ENCODE measurements around the gene ERG. TPM values are rescaled to one million over a fixed set of nuclear protein-coding genes. Genes with fewer than 3 reads are reported as not detected.

The ERG gene
- 10 to 100 TPM; 25.8 to 28.6 TPM for total RNA-seq
- long read RNA-seq, donor 1, full-length matches to known transcripts = 1 of 5 reads
- long read RNA-seq, donor 1, partial matches to known transcripts = 1 of 5 reads
- long read RNA-seq, donor 1, other reads (novel, unspliced or antisense) = 3 of 5 reads
- long read RNA-seq, donor 2, full-length matches to known transcripts = 8 of 21 reads
- long read RNA-seq, donor 2, partial matches to known transcripts = 3 of 21 reads
- long read RNA-seq, donor 2, other reads (novel, unspliced or antisense) = 10 of 21 reads

DNA sequence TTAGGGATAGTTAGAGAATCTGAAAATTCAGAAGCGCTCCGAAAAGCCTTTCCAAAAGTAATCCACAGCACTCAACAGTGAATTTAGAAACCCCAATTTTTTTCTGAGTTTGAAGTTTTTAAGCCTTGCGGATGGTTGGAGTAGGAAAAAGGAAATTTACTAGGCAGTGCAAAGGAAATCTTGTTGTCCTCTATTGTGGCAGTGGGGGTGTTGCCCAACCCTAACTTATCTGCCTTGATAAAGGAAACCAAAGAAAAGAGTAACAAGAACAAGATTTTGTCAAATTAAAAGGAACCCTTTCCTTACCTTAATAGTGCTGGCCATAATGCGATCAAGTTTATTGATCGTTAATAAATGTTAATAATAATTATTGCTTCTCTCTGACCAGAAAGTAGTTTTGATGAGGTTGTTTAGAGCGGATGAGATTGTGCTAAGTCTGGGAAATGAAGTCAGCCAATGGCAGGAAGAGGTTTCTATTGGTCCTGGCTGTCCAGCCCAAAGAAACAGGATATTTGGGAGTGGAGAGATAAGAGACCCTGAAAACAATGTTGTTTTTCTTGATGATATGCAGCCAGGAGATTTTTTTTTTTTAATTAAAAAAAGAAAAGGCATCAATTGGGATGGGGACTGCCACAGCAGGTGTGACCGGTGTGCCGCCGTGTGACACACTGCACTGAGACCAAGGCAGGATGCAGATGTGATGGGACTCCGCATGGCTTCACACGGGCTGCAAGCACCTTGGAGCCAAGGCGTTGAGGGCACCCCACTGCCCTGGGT lies at the start of gene ERG:
Gene ERG (minus strand): TSS at position 421 of the 777 bp plus-strand sequence. CDS start 97 bp downstream, at position 324.
- no peak for DNase-seq (ENCODE audit: low spot score)
- intact Hi-C loops (cut with DNase I) = no loop called here

GRCh38 chr21:38544661-38545060 lies 46.4 kb upstream of the ERG start:
- DNase-seq (ENCODE audit: low spot score) = no peak
- intact Hi-C loops (cut with DNase I) = no loop called here

- no peak for DNase-seq (ENCODE audit: low spot score)
- intact Hi-C loops (cut with DNase I) = no loop called here
These were observed 44.0 kb upstream of the ERG start for GRCh38 chr21:38542263-38542662.

DNA sequence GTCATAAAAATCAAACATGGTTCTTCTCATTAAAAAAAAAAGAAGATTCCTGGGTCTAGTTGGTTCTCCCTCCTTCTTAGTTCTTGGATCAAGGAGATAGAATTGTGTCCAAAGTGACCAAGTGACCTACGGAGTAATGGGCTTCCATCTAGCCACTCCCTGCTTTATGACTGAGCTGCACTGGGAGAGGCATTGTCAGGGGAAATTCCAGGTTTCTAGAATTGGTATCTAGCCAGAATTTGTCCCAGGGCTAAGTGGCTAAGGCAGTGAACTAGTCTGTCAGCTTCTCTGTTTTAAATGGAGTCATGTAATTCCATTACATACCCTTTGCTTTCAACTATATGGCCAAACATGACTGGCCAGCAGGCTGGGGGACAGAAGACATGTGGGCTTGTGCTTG lies 40.1 kb upstream of the ERG start:
- intact Hi-C loops (cut with DNase I) = no loop called here
- DNase-seq (ENCODE audit: low spot score) = no peak

DNA sequence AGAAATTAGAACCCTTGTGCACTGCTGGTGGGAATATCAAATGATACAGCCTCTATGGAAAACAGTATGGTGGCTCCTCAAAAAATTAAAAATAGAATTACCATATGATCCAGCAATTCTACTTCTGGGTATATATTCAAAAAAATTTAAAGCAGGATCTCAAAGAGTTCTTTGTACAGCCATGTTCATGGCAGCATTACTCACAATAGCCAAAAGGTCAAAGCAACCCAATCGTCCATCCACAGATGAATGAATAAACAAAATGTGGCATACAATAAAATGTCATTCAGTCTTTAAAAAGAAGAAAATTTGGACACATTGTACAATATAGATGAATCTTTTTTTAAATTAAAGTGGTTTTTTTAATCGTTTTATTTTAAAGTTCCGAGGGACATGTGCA lies 36.3 kb upstream of the ERG start:
- DNase-seq (ENCODE audit: low spot score) = no peak
- intact Hi-C loops (cut with DNase I) = no loop called here

DNA sequence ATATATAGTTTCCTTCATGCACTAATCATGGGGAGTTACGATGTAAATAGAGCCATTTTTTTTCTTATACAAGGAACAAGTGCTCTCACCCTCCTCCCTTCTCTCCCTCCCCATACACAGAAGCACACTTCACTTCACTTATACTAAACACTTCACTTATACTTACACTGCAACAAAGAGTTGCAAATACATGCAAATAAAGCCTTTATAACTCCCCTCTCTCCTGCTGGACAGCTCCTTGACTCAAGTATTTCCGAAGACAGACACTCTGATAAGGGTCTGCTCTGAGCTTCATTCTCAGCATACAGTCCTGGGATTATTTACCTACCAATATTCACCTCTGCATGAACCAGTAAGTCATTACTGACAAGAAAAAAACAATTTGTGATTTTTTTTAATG lies 35.6 kb upstream of the ERG start:
- DNase-seq (ENCODE audit: low spot score) = no peak
- intact Hi-C loops (cut with DNase I) = no loop called here

- DNase-seq (ENCODE audit: low spot score) = peak; percentile 81
- intact Hi-C loops (cut with DNase I) = no loop called here
These were observed 33.3 kb upstream of the ERG start for GRCh38 chr21:38531591-38531990.

GRCh38 chr21:38531039-38531541 lies 32.8 kb upstream of the ERG start:
- DNase-seq (ENCODE audit: low spot score) = no peak
- intact Hi-C loops (cut with DNase I) = no loop called here

DNA sequence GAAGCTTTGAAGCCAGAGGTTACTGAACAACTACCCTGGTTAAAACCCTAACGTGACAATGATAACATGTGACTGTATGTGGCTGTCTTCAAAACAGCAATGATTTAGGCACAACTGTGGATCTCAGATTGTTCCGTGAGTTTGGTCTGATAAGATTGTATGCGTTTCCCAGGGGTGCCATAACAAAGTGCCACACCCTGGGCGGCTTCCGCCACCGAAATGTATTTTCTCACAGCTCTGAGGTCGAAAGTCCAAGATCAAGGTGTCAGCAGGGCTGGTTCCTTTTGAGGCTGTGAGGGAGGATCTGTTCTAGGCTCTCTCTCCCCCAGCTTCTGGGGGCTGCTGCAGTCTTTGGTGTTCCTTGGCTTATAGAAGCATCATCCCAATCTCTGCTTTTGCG lies 29.5 kb upstream of the ERG start:
- intact Hi-C loops (cut with DNase I) = no loop called here
- no peak for DNase-seq (ENCODE audit: low spot score)

DNA sequence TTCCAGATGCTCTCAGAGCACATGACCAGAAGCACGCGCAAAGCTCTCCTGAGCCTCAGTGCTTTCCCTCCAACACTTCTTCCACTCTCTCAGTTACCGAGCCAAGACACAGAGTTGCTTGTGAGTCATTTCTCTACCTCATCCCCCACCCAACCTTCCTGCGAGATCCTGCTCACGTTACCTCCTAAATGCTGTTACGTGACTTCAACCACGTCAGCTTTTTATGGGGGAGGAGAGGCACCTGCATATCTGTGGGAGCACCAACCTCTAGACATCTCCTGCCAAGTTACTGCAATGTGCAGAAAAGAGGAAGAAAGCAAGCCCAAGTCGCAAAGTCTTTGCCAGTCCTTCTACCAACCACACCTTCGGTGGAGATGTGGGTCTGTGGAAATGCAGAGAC lies 27.2 kb upstream of the ERG start:
- intact Hi-C loops (cut with DNase I) = no loop called here
- no peak for DNase-seq (ENCODE audit: low spot score)

DNA sequence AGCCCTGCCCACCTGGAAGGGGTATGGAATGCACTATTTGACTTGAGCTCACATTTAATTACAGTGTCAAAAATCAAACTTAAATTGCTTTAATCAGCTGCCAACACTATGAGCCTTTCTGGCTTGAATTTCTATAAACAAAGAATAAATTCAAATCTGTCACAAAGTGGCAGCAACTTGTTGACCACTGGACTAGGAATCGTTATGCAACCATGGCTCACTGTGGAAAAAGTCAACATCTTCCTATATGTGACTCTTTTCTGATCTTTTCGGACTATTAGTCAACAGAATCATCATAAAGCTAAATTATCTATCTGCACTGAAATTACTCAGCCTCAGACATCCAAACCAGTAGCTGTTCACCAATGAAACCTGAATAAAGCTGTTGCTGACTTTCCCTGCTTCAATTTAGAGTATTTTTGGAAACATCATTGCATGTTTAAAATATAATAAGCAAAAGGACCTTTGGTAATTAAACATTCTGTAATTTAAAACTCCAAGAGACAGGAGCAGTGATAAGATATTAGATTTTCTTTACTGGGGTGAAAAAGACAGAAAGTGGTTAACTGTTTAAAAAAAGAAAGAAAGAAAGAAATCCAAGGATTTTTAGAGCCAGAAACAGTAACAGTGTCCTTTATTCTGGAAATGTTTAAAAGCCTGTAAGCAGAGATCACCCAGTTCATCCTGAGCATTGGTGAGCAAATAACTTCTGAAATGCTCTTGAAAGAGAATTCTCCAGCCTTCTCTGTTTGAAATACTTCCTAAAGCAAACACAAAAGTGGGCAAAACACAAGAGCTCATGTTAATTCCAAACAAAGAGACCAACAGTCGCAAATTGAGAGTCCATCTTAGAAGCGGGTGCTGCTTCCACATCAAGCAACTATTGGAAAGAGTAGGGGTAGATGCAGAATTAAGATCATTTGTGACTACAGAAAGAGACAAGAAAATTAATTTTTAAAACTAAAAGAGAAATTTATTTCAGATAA lies 26.2 kb upstream of the ERG start:
- intact Hi-C loops (cut with DNase I) = loop anchor here in 1 of 2 donors (5.0 kb wide), 1 partner anchor 413 kb away; no protein-coding TSS in a partner anchor
- no peak for DNase-seq (ENCODE audit: low spot score)

GRCh38 chr21:38520511-38520910 lies 22.2 kb upstream of the ERG start:
- no peak for DNase-seq (ENCODE audit: low spot score)
- intact Hi-C loops (cut with DNase I) = loop anchor here in 1 of 2 donors (5.0 kb wide), 1 partner anchor 417 kb away; no protein-coding TSS in a partner anchor

GRCh38 chr21:38511662-38512243 lies 13.5 kb upstream of the ERG start:
- intact Hi-C loops (cut with DNase I) = no loop called here
- DNase-seq (ENCODE audit: low spot score) = no peak

DNA sequence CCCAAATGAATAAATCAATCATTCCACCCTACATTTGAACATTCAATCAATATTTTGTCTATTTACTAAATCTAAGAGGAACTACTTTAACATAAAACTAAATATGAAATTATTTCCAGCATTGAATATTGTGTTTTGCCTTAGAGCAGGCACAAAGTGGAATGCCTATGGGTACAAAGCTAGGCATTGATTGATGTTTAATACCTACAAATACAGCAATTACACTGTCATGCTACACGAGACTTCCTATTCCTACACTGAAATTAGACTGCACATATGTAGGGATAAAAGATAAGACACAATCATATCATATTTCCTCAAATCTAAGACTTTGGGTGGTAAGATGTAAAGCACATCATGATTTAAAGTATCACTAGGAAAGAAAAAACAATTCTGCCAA lies 12.9 kb upstream of the ERG start:
- DNase-seq (ENCODE audit: low spot score) = no peak
- intact Hi-C loops (cut with DNase I) = no loop called here

GRCh38 chr21:38507374-38507942 lies 9.2 kb upstream of the ERG start:
- DNase-seq (ENCODE audit: low spot score) = no peak
- intact Hi-C loops (cut with DNase I) = loop anchor here (10.0 kb wide), 2 partner anchors 617 to 627 kb away; no protein-coding TSS in a partner anchor

GRCh38 chr21:38506661-38507281 lies 8.5 kb upstream of the ERG start:
- intact Hi-C loops (cut with DNase I) = loop anchor here (10.0 kb wide), 2 partner anchors 618 to 628 kb away; no protein-coding TSS in a partner anchor
- DNase-seq (ENCODE audit: low spot score) = no peak

GRCh38 chr21:38505654-38506523 lies 7.6 kb upstream of the ERG start:
- no peak for DNase-seq (ENCODE audit: low spot score)
- intact Hi-C loops (cut with DNase I) = loop anchor here (10.0 kb wide), 2 partner anchors 619 to 629 kb away; no protein-coding TSS in a partner anchor

All from posterior vena cava (tissue), 2 donors.